Mesothelial cell of epicardium (in vitro differentiated cells): ENCODE measurements around the gene CHTF8. TPM values are rescaled to one million over a fixed set of nuclear protein-coding genes. Genes with fewer than 3 reads are reported as not detected.

ENCODE experiments used
- DNase-seq, 2 experiments: peaks; one replicate each; pipeline ENCODE4 v3.0.0; 2021; ENCODE audit warnings: low spot score in 2 of 2; ENCODE audit not compliant: unreplicated experiment in 2 of 2
- H3K27ac Mint-ChIP-seq: 2 replicates; pipeline ENCODE4 v1.8.0; 2021; ENCODE audit warnings: mixed read lengths
- H3K27me3 Mint-ChIP-seq: 2 replicates; pipeline ENCODE4 v1.8.0; 2021; ENCODE audit warnings: low read depth, mixed read lengths
- H3K36me3 Mint-ChIP-seq: 2 replicates; pipeline ENCODE4 v1.8.0; 2021; ENCODE audit warnings: mixed read lengths
- H3K4me1 Mint-ChIP-seq: 2 replicates; pipeline ENCODE4 v1.8.0; 2021; ENCODE audit warnings: mixed read lengths
- H3K4me3 Mint-ChIP-seq: 2 replicates; pipeline ENCODE4 v1.8.0; 2021; ENCODE audit warnings: mild to moderate bottlenecking, moderate library complexity, mixed read lengths
- H3K9me3 Mint-ChIP-seq: 2 replicates; pipeline ENCODE4 v1.8.0; 2021; ENCODE audit warnings: mixed read lengths
- CTCF ChIP-seq: fragments of 200-600 bp; sonication (generic); IDR thresholded peaks from one replicate; pipeline ENCODE4 v1.5.0; 2021; ENCODE audit warnings: antibody characterized with exemption; ENCODE audit not compliant: unreplicated experiment
- total RNA-seq: library from RNA; stranded (reverse); gene quantifications from 3 replicates; pipeline ENCODE4 v1.2.1, GENCODE V29; 2021

CHTF8 gene
- total RNA-seq, 1 donor from 2014 or later = 91.9 TPM

- H3K4me1 Mint-ChIP-seq = no peaks in the 10 kb centered on the region
- H3K9me3 Mint-ChIP-seq = no peaks in the 10 kb centered on the region
- no peak overlapping the region for H3K27ac Mint-ChIP-seq
- no peak overlapping the region for H3K4me3 Mint-ChIP-seq
- no peaks in the 10 kb centered on the region for H3K36me3 Mint-ChIP-seq
- no peak for DNase-seq
- no peaks in the 10 kb centered on the region for H3K27me3 Mint-ChIP-seq
- TF ChIP-seq CTCF = no peak
These were observed 49.0 kb downstream of the CHTF8 start for GRCh38 chr16:69083306-69083941.

GRCh38 chr16:69079697-69080096 is 52.7 kb downstream of the CHTF8 start:
- H3K4me3 Mint-ChIP-seq = no peak overlapping the region
- H3K4me1 Mint-ChIP-seq = no peaks in the 10 kb centered on the region
- no peak for DNase-seq
- no peak for TF ChIP-seq CTCF
- H3K36me3 Mint-ChIP-seq = no peaks in the 10 kb centered on the region
- no peaks in the 10 kb centered on the region for H3K9me3 Mint-ChIP-seq
- H3K27me3 Mint-ChIP-seq = no peaks in the 10 kb centered on the region
- H3K27ac Mint-ChIP-seq = no peak overlapping the region

- Mint-ChIP-seq H3K4me1 (peaks cover 3% of the 10 kb centered on the region), H3K27ac (no peak overlapping the region), H3K27me3 (no peaks in the 10 kb centered on the region), H3K36me3 (no peaks in the 10 kb centered on the region), H3K9me3 (no peaks in the 10 kb centered on the region), H3K4me3 (no peak overlapping the region)
- no peak for DNase-seq
- TF ChIP-seq CTCF = no peak
These were observed 54.3 kb downstream of the CHTF8 start for GRCh38 chr16:69078073-69078472.

- no peaks in the 10 kb centered on the region for H3K27me3 Mint-ChIP-seq
- TF ChIP-seq CTCF = no peak
- H3K4me3 Mint-ChIP-seq = no peak overlapping the region
- DNase-seq = no peak
- H3K4me1 Mint-ChIP-seq = peaks cover 12% of the 10 kb centered on the region
- H3K9me3 Mint-ChIP-seq = no peaks in the 10 kb centered on the region
- H3K36me3 Mint-ChIP-seq = no peaks in the 10 kb centered on the region
- H3K27ac Mint-ChIP-seq = no peak overlapping the region
These were observed 55.1 kb downstream of the CHTF8 start for GRCh38 chr16:69077251-69077650.

GRCh38 chr16:69073181-69073702 is 59.1 kb downstream of the CHTF8 start:
- Mint-ChIP-seq H3K27ac (no peak overlapping the region), H3K4me3 (no peak overlapping the region), H3K4me1 (peaks cover 18% of the 10 kb centered on the region), H3K27me3 (no peaks in the 10 kb centered on the region), H3K9me3 (no peaks in the 10 kb centered on the region), H3K36me3 (no peaks in the 10 kb centered on the region)
- no peak for TF ChIP-seq CTCF
- no peak for DNase-seq
